Measurements from ENCODE around the gene CHADL. TPM values are rescaled to one million over a fixed set of nuclear protein-coding genes. Genes with fewer than 3 reads are reported as not detected.

CHADL gene
- total RNA-seq, 3 donors from 2014 or later (not counting 1 experiment from before 2014, with no cell fraction given) = 0.35 to 1.2 (median 0.36) TPM

- Histone ChIP-seq H3K27ac (ENCODE audit: low read length) (no peak overlapping the region), H3K9me3 (ENCODE audit: control insufficient read depth, insufficient read depth, low read length) (no peaks in the 10 kb centered on the region), H3K27me3 (ENCODE audit: control insufficient read depth, insufficient read depth, low read length) (no peaks in the 10 kb centered on the region), H3K4me3 (ENCODE audit: low read length) (no peak overlapping the region), H3K36me3 (ENCODE audit: control insufficient read depth, insufficient read depth, low read length) (peaks cover 32% of the 10 kb centered on the region), H3K4me1 (ENCODE audit: control insufficient read depth, insufficient read depth, low read length) (no peaks in the 10 kb centered on the region)
- DNase-seq = no peak
- H3K4me1 Mint-ChIP-seq = no peaks in the 10 kb centered on the region
- no peak for ATAC-seq
- H3K36me3 Mint-ChIP-seq = no peaks in the 10 kb centered on the region
- WGBS (ENCODE audit: insufficient coverage) = 58% methylated on average over 16 of the region's 17 CpGs
- H3K9me3 Mint-ChIP-seq = no peaks in the 10 kb centered on the region
- H3K27me3 Mint-ChIP-seq (ENCODE audit: low read depth in 2 of 2) = no peaks in the 10 kb centered on the region
- intact Hi-C loops (cut with micrococcal nuclease) = no loop called here
- no peak overlapping the region for H3K27ac Mint-ChIP-seq
- no peak for TF ChIP-seq CTCF (IDR thresholded peaks at IDR 0.05)
- H3K4me3 Mint-ChIP-seq = no peak overlapping the region
These were observed 10.9 kb downstream of the CHADL start for GRCh38 chr22:41229730-41230400.

DNA sequence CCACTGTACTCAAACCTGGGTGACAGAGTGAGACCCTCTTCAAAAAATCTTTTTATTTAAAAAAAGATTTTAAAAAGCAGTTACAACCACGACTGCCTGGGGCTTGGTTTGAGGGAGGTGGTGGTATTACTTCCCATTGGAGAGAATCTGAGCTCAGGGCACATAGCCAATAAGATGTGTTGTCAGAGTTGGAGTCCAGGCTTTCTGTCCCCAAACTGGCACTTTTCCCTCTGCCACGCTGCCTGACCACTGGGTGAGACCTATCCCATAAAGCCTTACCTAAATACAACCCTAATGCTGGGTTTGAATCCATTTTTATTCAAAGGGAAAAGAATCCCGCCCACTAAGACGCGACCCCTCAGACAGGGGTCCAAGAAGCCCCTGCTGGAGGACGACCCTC is 11.5 kb downstream of the CHADL start:
- TF ChIP-seq CTCF (IDR thresholded peaks at IDR 0.05) = no peak
- no peak overlapping the region for H3K27ac Mint-ChIP-seq
- Histone ChIP-seq H3K9me3 (ENCODE audit: control insufficient read depth, insufficient read depth, low read length) (no peaks in the 10 kb centered on the region), H3K4me1 (ENCODE audit: control insufficient read depth, insufficient read depth, low read length) (no peaks in the 10 kb centered on the region), H3K27ac (ENCODE audit: low read length) (no peak overlapping the region), H3K36me3 (ENCODE audit: control insufficient read depth, insufficient read depth, low read length) (peaks cover 38% of the 10 kb centered on the region), H3K4me3 (ENCODE audit: low read length) (no peak overlapping the region), H3K27me3 (ENCODE audit: control insufficient read depth, insufficient read depth, low read length) (no peaks in the 10 kb centered on the region)
- no peaks in the 10 kb centered on the region for H3K4me1 Mint-ChIP-seq
- no peak overlapping the region for H3K4me3 Mint-ChIP-seq
- 97% methylated on average over 6 of the region's 6 CpGs for WGBS (ENCODE audit: insufficient coverage)
- intact Hi-C loops (cut with micrococcal nuclease) = no loop called here
- H3K9me3 Mint-ChIP-seq = no peaks in the 10 kb centered on the region
- H3K27me3 Mint-ChIP-seq (ENCODE audit: low read depth in 2 of 2) = no peaks in the 10 kb centered on the region
- DNase-seq (no peak), ATAC-seq (no peak)
- H3K36me3 Mint-ChIP-seq = no peaks in the 10 kb centered on the region

DNA sequence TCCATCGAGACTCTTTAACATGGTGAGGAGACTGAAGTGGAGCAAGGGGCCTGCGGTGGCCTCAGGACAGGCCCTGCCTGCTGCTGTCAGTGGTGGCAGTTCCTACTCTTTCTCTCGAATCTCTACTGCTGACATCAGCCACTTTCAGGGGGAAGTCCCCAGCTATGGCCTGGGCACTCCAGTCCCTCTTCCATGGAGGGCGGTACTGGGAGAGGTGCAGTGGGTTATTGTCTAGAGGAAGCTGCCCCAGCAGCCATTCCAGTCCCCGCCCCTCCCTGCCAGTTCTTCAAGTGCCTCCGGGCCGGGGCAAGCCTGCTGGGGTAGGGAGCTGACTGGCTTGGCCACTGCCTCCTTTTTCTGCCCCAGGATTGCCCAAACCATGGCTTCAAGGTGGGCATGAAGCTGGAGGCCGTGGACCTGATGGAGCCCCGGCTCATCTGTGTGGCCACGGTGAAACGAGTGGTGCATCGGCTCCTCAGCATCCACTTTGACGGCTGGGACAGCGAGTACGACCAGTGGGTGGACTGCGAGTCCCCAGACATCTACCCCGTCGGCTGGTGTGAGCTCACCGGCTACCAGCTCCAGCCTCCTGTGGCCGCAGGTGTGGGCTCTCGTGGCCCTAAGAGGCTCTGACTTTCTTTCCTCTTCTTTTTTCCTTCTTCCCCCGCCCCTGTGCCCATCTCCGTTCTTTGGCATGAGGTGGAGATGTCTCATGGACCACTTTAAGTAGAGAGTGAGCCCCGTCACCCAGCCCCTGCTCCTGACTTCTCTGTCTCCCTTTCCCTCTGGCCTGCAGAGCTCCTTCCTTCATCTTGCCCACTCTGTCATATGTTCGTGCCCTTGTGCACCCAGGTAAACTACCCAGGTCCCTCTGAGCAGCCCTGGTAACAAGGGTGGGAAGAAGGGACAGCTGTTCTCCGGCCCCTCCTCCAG is 13.7 kb downstream of the CHADL start:
- H3K27ac ChIP-seq (ENCODE audit: low read length) = no peak overlapping the region
- TF ChIP-seq CTCF (IDR thresholded peaks at IDR 0.05) = no peak
- H3K9me3 ChIP-seq (ENCODE audit: control insufficient read depth, insufficient read depth, low read length) = no peaks in the 10 kb centered on the region
- no peaks in the 10 kb centered on the region for H3K27me3 ChIP-seq (ENCODE audit: control insufficient read depth, insufficient read depth, low read length)
- Mint-ChIP-seq H3K27ac (peak overlapping the region in 1 of 2 donors; percentile 59), H3K4me1 (no peaks in the 10 kb centered on the region), H3K27me3 (ENCODE audit: low read depth in 2 of 2) (no peaks in the 10 kb centered on the region), H3K36me3 (no peaks in the 10 kb centered on the region), H3K9me3 (no peaks in the 10 kb centered on the region), H3K4me3 (no peak overlapping the region)
- ATAC-seq (no peak), DNase-seq (no peak)
- intact Hi-C loops (cut with micrococcal nuclease) = no loop called here
- H3K4me3 ChIP-seq (ENCODE audit: low read length) = no peak overlapping the region
- H3K36me3 ChIP-seq (ENCODE audit: control insufficient read depth, insufficient read depth, low read length) = peaks cover 58% of the 10 kb centered on the region
- WGBS (ENCODE audit: insufficient coverage) = 97% methylated on average over 23 of the region's 26 CpGs
- no peaks in the 10 kb centered on the region for H3K4me1 ChIP-seq (ENCODE audit: control insufficient read depth, insufficient read depth, low read length)

All from natural killer cell (primary cell).